Lung (tissue), 12 donors: ENCODE results near the gene TNFRSF4. TPM values are rescaled to one million over a fixed set of nuclear protein-coding genes. Genes with fewer than 3 reads are reported as not detected.

Experiments
- ATAC-seq: fragments of 200-7000 bp; cut with Tn5 transposase; one replicate; pipeline ENCODE4 v1.9.1; 2020; ENCODE audit warnings: moderate number of reproducible peaks; ENCODE audit not compliant: insufficient read depth, low FRiP score
- DNase-seq, 3 donors: peaks; one replicate each; pipeline ENCODE4 v3.0.0-alpha.2; 2013 to 2017
- H3K27ac ChIP-seq, 2 donors: one replicate each; pipeline ENCODE4 v1.5.1; 2013; ENCODE audit warnings: mild to moderate bottlenecking in 2 of 2, moderate library complexity in 2 of 2, control low read depth in 1 of 2, inconsistent platforms in 1 of 2, low read depth in 1 of 2, low read length in 1 of 2
- H3K27me3 ChIP-seq, 3 donors: one replicate each; pipeline ENCODE4 v1.5.1; 2013; ENCODE audit warnings: low read length in 2 of 3; ENCODE audit not compliant: control insufficient read depth in 3 of 3, insufficient read depth in 3 of 3
- H3K36me3 ChIP-seq, 4 donors: one replicate each; pipeline ENCODE4 v1.5.1; 2013; ENCODE audit warnings: low read length in 4 of 4, mild to moderate bottlenecking in 1 of 4, moderate library complexity in 1 of 4; ENCODE audit not compliant: control insufficient read depth in 4 of 4, insufficient read depth in 4 of 4
- H3K4me1 ChIP-seq, 5 donors: one replicate each; pipeline ENCODE4 v1.5.1; 2013; ENCODE audit warnings: low read length in 5 of 5, mild to moderate bottlenecking in 2 of 5, moderate library complexity in 1 of 5; ENCODE audit not compliant: control insufficient read depth in 5 of 5, insufficient read depth in 5 of 5
- H3K4me3 ChIP-seq: one replicate; pipeline ENCODE4 v1.5.1; 2013; ENCODE audit warnings: mild to moderate bottlenecking, control low read depth, moderate library complexity
- H3K9ac ChIP-seq, 2 donors: one replicate each; pipeline ENCODE4 v1.5.1; 2013; ENCODE audit warnings: low read length in 2 of 2, control low read depth in 1 of 2; ENCODE audit not compliant: insufficient read depth in 1 of 2
- H3K9me3 ChIP-seq, 4 donors: one replicate each; pipeline ENCODE4 v1.5.1; 2013; ENCODE audit warnings: low read length in 3 of 4, mild to moderate bottlenecking in 1 of 4, moderate library complexity in 1 of 4; ENCODE audit not compliant: control insufficient read depth in 4 of 4, insufficient read depth in 3 of 4
- WGBS, 2 donors: extraction: QIAGEN DNeasy Blood & Tissue Kit; methylation state at CpG; one replicate each; pipeline ENCODE4 v1.1.7; 2013; 5-methylcytosine and 5-hydroxymethylcytosine counted together
- polyA plus RNA-seq, 2 donors: library from polyadenylated mRNA; stranded (reverse); fragments of 200-250 nt; gene quantifications; one replicate each; pipeline ENCODE4 v1.2.1, GENCODE V29; 2013
- total RNA-seq, 2 donors: library from RNA; depleted of rRNA in 1 of 2; stranded (reverse); fragments of >200 nt in 1 of 2; gene quantifications; one replicate each; pipeline ENCODE4 v1.2.1, GENCODE V29; 2014 to 2021
- TF ChIP-seq, protein P1 (sequence below): IDR thresholded peaks from 2 replicates; pipeline ENCODE4 v1.5.1; 2012; ENCODE audit warnings: mild to moderate bottlenecking; ENCODE audit errors: control extremely low read depth, extremely low read depth
- donor health status: control.
- donor health status: control.
- donor health status: Bipolar disorder and iron deficiency.
- donor health status: healthy.
- donor health status: DM: yes; HTN: yes; CAD: no.

The TNFRSF4 gene
- total and polyA plus RNA-seq, 4 donors: 3.6 to 11.3 (median 6.9) TPM

DNA sequence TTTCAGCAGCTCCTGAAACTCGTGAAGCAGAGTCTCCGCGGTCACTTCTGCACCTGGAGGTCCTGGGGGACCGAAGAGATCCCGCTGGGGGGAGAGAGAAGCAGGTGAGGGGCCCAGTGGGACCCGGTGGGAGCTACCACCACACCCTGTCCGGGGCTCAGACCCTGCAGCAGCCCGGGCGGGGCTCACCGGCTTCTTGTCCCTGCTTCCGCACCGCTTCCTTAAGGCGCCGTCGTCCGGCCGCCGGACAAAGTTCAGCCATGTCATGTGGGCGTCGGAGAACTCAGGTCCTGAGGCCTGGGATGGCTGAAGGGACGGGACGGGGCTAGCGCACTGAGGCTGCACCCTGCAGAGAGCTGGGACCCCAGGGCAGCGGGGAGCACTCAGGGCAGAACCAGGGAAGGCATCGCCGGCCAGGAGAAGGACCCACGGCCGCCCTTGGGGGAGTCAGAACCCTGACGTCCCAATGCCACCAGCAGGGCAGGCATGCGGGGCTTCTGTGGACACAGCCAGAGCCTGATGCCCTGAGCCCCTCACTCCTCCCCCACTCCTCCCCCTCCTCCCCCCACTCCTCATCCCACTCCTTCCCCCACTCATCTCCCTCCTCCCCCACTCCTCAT, 30.3 kb upstream of the TNFRSF4 start:
- 65 to 74% methylated on average over 28 to 30 of the region's 30 CpGs for WGBS, 2 donors
- DNase-seq (no peak), ATAC-seq (no peak)
- Histone ChIP-seq H3K36me3 (no peaks in the 10 kb centered on the region), H3K9me3 (peaks cover 0 to 7% (median 0%) of the 10 kb centered on the region in 4 donors), H3K27me3 (peaks cover 6 to 27% (median 26%) of the 10 kb centered on the region in 3 donors), H3K4me3 (no peak overlapping the region), H3K9ac (no peak overlapping the region), H3K4me1 (peaks cover 0 to 5% (median 0%) of the 10 kb centered on the region in 5 donors), H3K27ac (no peak overlapping the region)
- TF ChIP-seq, protein P1, sequence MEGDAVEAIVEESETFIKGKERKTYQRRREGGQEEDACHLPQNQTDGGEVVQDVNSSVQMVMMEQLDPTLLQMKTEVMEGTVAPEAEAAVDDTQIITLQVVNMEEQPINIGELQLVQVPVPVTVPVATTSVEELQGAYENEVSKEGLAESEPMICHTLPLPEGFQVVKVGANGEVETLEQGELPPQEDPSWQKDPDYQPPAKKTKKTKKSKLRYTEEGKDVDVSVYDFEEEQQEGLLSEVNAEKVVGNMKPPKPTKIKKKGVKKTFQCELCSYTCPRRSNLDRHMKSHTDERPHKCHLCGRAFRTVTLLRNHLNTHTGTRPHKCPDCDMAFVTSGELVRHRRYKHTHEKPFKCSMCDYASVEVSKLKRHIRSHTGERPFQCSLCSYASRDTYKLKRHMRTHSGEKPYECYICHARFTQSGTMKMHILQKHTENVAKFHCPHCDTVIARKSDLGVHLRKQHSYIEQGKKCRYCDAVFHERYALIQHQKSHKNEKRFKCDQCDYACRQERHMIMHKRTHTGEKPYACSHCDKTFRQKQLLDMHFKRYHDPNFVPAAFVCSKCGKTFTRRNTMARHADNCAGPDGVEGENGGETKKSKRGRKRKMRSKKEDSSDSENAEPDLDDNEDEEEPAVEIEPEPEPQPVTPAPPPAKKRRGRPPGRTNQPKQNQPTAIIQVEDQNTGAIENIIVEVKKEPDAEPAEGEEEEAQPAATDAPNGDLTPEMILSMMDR: no peak

DNA sequence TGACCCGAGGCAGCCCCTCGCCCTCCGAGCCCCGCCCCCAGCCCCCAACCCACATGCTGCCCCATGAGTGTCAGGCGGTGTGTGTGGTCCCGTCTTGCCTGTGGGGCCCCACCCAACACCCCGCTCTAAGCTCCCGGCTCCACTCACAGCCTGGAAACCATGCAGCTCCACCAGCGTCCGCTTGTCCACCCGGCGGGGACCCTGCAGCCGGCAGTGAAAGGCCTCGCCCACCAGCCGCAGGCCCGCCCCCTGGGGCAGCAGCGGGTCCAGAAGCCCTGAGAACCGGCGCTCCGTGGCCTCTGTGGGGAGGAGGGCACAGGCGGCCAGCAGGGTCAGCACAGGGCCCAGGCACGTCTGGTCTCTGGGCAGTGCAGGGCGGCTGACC, 29.8 kb upstream of the TNFRSF4 start:
- no peak overlapping the region for H3K4me3 ChIP-seq
- TF ChIP-seq, protein P1: no peak
- H3K27ac ChIP-seq: no peak overlapping the region
- H3K9me3 ChIP-seq: peaks cover 0 to 7% (median 0%) of the 10 kb centered on the region in 4 donors
- no peaks in the 10 kb centered on the region for H3K36me3 ChIP-seq
- H3K9ac ChIP-seq: no peak overlapping the region
- 67 to 81% methylated on average over 23 of the region's 23 CpGs for WGBS, 2 donors
- DNase-seq: no peak
- H3K27me3 ChIP-seq: peaks cover 6 to 28% (median 27%) of the 10 kb centered on the region in 3 donors
- no peak for ATAC-seq
- H3K4me1 ChIP-seq: peaks cover 0 to 5% (median 0%) of the 10 kb centered on the region in 5 donors

GRCh38 chr1:1243266-1243660, 29.3 kb upstream of the TNFRSF4 start:
- TF ChIP-seq, protein P1: no peak
- Histone ChIP-seq H3K9me3 (peaks cover 0 to 7% (median 0%) of the 10 kb centered on the region in 4 donors), H3K9ac (no peak overlapping the region), H3K27me3 (peaks cover 6 to 31% (median 27%) of the 10 kb centered on the region in 3 donors), H3K4me3 (no peak overlapping the region), H3K27ac (no peak overlapping the region), H3K4me1 (peaks cover 0 to 5% (median 0%) of the 10 kb centered on the region in 5 donors), H3K36me3 (no peaks in the 10 kb centered on the region)
- DNase-seq (no peak), ATAC-seq (no peak)
- WGBS, 2 donors: 94 to 96% methylated on average over 23 of the region's 23 CpGs
